ENCODE measurements around the gene CADM2.
"Not testable (repeated sequence)": the region's sequence is repeated elsewhere in the genome, so short reads cannot be mapped to it uniquely, and the experiment has no call there.

GRCh38 chr3:85507052-85507451 lies 548.3 kb downstream of the CADM2 start:
- not testable (repeated sequence) for TF ChIP-seq CTCF (IDR thresholded peaks at IDR 0.05; ENCODE audit: poor library complexity, severe bottlenecking); POLR2AphosphoS5 (IDR thresholded peaks at IDR 0.05); EP300 (conservative IDR thresholded peaks at IDR 0.05; ENCODE audit: poor library complexity, severe bottlenecking); RAD21 (conservative IDR thresholded peaks at IDR 0.05)

Data from neural cell (in vitro differentiated cells).